SK-N-SH treated with all-trans-retinoic acid at 6 μM for 48 hours (cell line): Measurements from ENCODE around the gene SCN9A.

Experiments
- ATAC-seq: fragments of 200-7000 bp; cut with Tn5 transposase; 3 replicates; pipeline ENCODE4 v1.9.1; 2020; ENCODE audit warnings: mild to moderate bottlenecking, moderate library complexity
- ARNTL ChIP-seq: fragments of 450-650 bp; formaldehyde crosslinking; IDR thresholded peaks from 2 replicates; pipeline ENCODE4 v1.5.0; 2020; ENCODE audit warnings: low read depth, mild to moderate bottlenecking, moderate library complexity, borderline replicate concordance
- CSDC2 ChIP-seq: fragments of 250-450 bp; sonication (Bioruptor Pico); IDR thresholded peaks from 2 replicates; pipeline ENCODE4 v1.5.0; 2020; ENCODE audit warnings: mild to moderate bottlenecking, moderate library complexity
- CSRNP3 ChIP-seq: fragments of 250-450 bp; sonication (Bioruptor Pico); IDR thresholded peaks from 2 replicates; pipeline ENCODE4 v1.5.1; 2021; ENCODE audit warnings: mild to moderate bottlenecking, moderate library complexity
- ESRRG ChIP-seq: fragments of 250-450 bp; sonication (Bioruptor Pico); IDR thresholded peaks from 2 replicates; pipeline ENCODE4 v1.6.1; 2021; ENCODE audit warnings: mild to moderate bottlenecking
- GLIS3 ChIP-seq: fragments of 250-450 bp; sonication (Bioruptor Pico); IDR thresholded peaks from 2 replicates; pipeline ENCODE4 v1.5.0; 2020; ENCODE audit warnings: mild to moderate bottlenecking, moderate library complexity
- ISL1 ChIP-seq: fragments of 250-450 bp; sonication (Bioruptor Pico); IDR thresholded peaks from 2 replicates; pipeline ENCODE4 v2.1.2; 2022; ENCODE audit warnings: mild to moderate bottlenecking, moderate library complexity
- RARB ChIP-seq: fragments of 250-450 bp; sonication (Bioruptor Pico); IDR thresholded peaks from 2 replicates; pipeline ENCODE4 v1.8.0; 2021; ENCODE audit warnings: mild to moderate bottlenecking, moderate library complexity
- SNAI2 ChIP-seq: fragments of 250-450 bp; sonication (Bioruptor Pico); IDR thresholded peaks from 2 replicates; pipeline ENCODE4 v1.5.0; 2020; ENCODE audit warnings: mild to moderate bottlenecking, moderate library complexity
- TCF4 ChIP-seq: fragments of 250-450 bp; sonication (Bioruptor Pico); IDR thresholded peaks from 2 replicates; pipeline ENCODE4 v1.8.0; 2021; ENCODE audit warnings: mild to moderate bottlenecking, moderate library complexity, borderline replicate concordance
- TOX ChIP-seq: fragments of 250-450 bp; sonication (Bioruptor Pico); IDR thresholded peaks from 2 replicates; pipeline ENCODE4 v1.8.0; 2021; ENCODE audit warnings: mild to moderate bottlenecking, moderate library complexity, borderline replicate concordance
- ZC3H10 ChIP-seq: fragments of 250-450 bp; sonication (Bioruptor Pico); IDR thresholded peaks from 2 replicates; pipeline ENCODE4 v1.5.1; 2021; ENCODE audit warnings: mild to moderate bottlenecking, moderate library complexity
- ZNF565 ChIP-seq: fragments of 450-650 bp; formaldehyde crosslinking; conservative IDR thresholded peaks from 2 replicates; pipeline ENCODE4 v1.5.0; 2020; ENCODE audit warnings: low read depth, mild to moderate bottlenecking, moderate library complexity
- ZNF70 ChIP-seq: fragments of 450-650 bp; formaldehyde crosslinking; IDR thresholded peaks from 2 replicates; pipeline ENCODE4 v1.5.0; 2020; ENCODE audit warnings: mild to moderate bottlenecking, moderate library complexity
- ZNF8 ChIP-seq: fragments of 450-650 bp; formaldehyde crosslinking; IDR thresholded peaks from 2 replicates; pipeline ENCODE4 v1.5.0; 2020; ENCODE audit warnings: mild to moderate bottlenecking, moderate library complexity
- TF ChIP-seq, protein P1 (sequence below): fragments of 250-450 bp; sonication (Bioruptor Pico); IDR thresholded peaks from 2 replicates; pipeline ENCODE4 v1.8.0; 2021; ENCODE audit warnings: low read depth, mild to moderate bottlenecking, moderate library complexity, borderline replicate concordance
- TF ChIP-seq, protein P2 (sequence below): fragments of 250-450 bp; sonication (Bioruptor Pico); IDR thresholded peaks from 2 replicates; pipeline ENCODE4 v1.8.0; 2020; ENCODE audit warnings: mild to moderate bottlenecking, moderate library complexity, borderline replicate concordance

The SCN9A gene

GRCh38 chr2:166148500-166149400 lies 227.0 kb downstream of the SCN9A start (continued):
- TF ChIP-seq, protein P1, sequence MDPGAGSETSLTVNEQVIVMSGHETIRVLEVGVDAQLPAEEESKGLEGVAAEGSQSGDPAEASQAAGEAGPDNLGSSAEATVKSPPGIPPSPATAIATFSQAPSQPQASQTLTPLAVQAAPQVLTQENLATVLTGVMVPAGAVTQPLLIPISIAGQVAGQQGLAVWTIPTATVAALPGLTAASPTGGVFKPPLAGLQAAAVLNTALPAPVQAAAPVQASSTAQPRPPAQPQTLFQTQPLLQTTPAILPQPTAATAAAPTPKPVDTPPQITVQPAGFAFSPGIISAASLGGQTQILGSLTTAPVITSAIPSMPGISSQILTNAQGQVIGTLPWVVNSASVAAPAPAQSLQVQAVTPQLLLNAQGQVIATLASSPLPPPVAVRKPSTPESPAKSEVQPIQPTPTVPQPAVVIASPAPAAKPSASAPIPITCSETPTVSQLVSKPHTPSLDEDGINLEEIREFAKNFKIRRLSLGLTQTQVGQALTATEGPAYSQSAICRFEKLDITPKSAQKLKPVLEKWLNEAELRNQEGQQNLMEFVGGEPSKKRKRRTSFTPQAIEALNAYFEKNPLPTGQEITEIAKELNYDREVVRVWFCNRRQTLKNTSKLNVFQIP (CRISPR knock-in tag) = no peak
- TF ChIP-seq TOX (CRISPR knock-in tag) (no peak), SNAI2 (CRISPR knock-in tag) (no peak), TCF4 (CRISPR knock-in tag) (no peak), ZNF70 (no peak)

GRCh38 chr2:166147883-166148282 lies 227.9 kb downstream of the SCN9A start:
- TF ChIP-seq, protein P2, sequence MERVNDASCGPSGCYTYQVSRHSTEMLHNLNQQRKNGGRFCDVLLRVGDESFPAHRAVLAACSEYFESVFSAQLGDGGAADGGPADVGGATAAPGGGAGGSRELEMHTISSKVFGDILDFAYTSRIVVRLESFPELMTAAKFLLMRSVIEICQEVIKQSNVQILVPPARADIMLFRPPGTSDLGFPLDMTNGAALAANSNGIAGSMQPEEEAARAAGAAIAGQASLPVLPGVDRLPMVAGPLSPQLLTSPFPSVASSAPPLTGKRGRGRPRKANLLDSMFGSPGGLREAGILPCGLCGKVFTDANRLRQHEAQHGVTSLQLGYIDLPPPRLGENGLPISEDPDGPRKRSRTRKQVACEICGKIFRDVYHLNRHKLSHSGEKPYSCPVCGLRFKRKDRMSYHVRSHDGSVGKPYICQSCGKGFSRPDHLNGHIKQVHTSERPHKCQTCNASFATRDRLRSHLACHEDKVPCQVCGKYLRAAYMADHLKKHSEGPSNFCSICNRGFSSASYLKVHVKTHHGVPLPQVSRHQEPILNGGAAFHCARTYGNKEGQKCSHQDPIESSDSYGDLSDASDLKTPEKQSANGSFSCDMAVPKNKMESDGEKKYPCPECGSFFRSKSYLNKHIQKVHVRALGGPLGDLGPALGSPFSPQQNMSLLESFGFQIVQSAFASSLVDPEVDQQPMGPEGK (CRISPR knock-in tag) = no peak
- TF ChIP-seq GLIS3 = no peak
- TF ChIP-seq CSRNP3 = no peak
- no peak for TF ChIP-seq ISL1 (CRISPR knock-in tag)
- no peak for TF ChIP-seq ESRRG (CRISPR knock-in tag)
- TF ChIP-seq SNAI2 (CRISPR knock-in tag) = no peak
- no peak for TF ChIP-seq ZC3H10 (CRISPR knock-in tag)
- no peak for TF ChIP-seq ARNTL (CRISPR knock-in tag)
- no peak for TF ChIP-seq ZNF565
- no peak for TF ChIP-seq RARB (CRISPR knock-in tag)
- TF ChIP-seq TOX (CRISPR knock-in tag) = no peak
- no peak for TF ChIP-seq CSDC2 (CRISPR knock-in tag)
- TF ChIP-seq ZNF8 = no peak
- TF ChIP-seq, all 23 proteins: peak for 0

More at GRCh38 chr2:166147883-166148282, 227.9 kb downstream of the SCN9A start:
- no peak for ATAC-seq
